Measurements from ENCODE around the gene TRAF3IP3.

TRAF3IP3 gene

DNA sequence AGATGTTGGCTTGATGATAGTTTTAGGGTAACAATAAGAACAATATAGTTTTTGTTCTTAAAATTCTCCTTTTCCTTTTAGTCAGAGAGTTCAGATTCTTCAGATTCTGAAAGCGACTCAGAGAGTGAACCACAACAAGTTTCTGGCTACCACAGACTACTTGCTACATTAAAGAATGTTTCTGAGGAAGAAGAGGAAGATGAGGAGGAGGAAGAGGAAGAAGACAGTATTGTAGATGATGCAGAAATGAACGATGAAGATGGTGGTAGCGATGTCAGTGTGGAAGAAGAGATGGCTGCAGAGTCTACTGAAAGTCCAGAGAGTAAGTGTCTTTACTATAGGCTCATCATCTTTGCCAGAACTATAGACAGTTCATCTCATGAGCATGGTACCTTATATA lies 74.9 kb downstream of the TRAF3IP3 start:
- DNase-seq = no peak

DNA sequence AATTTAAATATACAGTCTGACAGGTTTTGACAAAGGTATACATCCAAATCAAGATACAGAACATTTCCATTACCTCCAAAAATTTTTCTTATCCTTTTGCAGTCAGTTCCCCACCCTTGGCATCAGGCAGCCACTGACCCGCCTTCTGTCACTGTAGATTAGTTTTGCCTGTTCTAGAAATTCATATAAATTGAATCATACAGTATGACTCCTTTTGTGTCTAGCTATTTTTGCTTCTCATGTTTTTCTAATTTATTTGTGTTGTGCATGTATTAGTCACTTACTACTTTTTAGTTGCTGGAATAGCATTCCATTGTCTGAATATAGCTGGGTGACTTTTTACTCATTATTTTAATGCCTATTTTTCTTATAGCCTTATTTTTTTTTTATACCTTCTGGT lies 75.8 kb downstream of the TRAF3IP3 start:
- DNase-seq = no peak

Measured in cortex of kidney (tissue), 1 donor.